ENCODE measurements around the gene REV1. TPM values are rescaled to one million over a fixed set of nuclear protein-coding genes. Genes with fewer than 3 reads are reported as not detected.

The REV1 gene
- total and polyA plus RNA-seq, 2 donors (not counting 3 experiments of a cell fraction or from before 2014, with no cell fraction given): 16.6 to 50.3 TPM

DNA sequence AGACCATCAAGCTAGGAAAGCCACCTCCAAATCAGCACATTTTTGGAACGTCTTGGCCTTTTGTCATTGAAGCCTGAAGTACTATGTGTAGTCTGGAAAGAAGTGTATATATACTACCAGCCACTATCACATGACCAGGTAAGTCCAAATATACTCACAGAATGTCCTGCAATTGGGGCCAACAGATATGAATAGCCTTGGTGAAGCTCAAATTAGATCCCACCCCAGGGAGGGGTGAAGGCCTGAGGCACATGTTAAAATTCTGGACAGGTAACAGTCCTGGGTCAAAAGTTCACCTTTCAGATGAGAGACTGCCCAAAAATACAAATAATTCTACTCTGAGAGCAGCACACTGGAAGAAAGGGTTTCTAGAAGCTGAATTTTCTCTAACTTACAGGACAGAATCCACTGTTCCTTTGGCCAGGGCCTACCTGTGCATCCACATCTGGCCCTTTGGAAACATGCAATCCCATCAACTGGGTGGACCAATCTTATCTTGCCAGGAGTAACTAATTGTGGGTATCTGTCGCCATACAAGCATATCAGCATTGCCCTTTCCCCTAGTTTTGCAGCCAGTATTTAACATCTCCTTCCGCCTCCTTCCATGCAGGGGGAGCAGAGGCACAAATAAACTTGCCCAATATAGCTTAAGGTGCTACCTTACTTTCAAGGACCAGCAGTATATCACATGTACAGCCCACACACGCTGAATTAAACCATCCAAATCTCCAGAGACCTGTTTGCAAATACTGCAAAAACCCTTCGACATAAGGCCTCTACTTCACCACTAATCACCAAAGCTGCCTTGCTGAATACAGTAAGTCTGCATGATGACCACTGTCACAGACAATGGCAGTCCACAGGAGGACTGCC is 84.8 kb downstream of the REV1 start:
- H3K9me3 ChIP-seq (replicated peaks; ENCODE audit: control insufficient read depth, insufficient read depth, low read length): no peaks in the 10 kb centered on the region
- H3K4me3 ChIP-seq (replicated peaks in 1 of 3; ENCODE audit: insufficient read depth in 1 of 3, low read depth in 1 of 3, low read length in 3 of 3): no peak overlapping the region
- no peaks in the 10 kb centered on the region for H3K4me1 ChIP-seq (ENCODE audit: control insufficient read depth, extremely low read depth, insufficient read depth, low read length)
- ChIA-PET POLR2A (no interaction called here), CTCF (interaction anchor here (1.2 kb wide), 1 partner anchor 31 kb away, joined by 4 read pairs; no protein-coding TSS in a partner anchor)
- DNase-seq (ENCODE audit: low read depth, low spot score) (no peak), FAIRE-seq (no peak)
- H3K4me2 ChIP-seq (ENCODE audit: insufficient read depth, low read length): no peak overlapping the region
- TF ChIP-seq MYC (IDR thresholded peaks at IDR 0.05; ENCODE audit: low read depth, low read length): no peak
- no peak for TF ChIP-seq GATA2 (IDR thresholded peaks at IDR 0.05; ENCODE audit: insufficient read depth, insufficient read length, low read depth, low read length)
- no peak for TF ChIP-seq EZH2 (IDR thresholded peaks at IDR 0.05; ENCODE audit: borderline replicate concordance, low read depth, low read length, severe bottlenecking)
- peak; percentile 36 for TF ChIP-seq POLR2A (IDR thresholded peaks at IDR 0.05; ENCODE audit: low read depth, low read length)
- TF ChIP-seq JUN (IDR thresholded peaks at IDR 0.05; ENCODE audit: borderline replicate concordance, insufficient read depth, insufficient read length, low read depth): no peak
- TF ChIP-seq, protein P1, sequence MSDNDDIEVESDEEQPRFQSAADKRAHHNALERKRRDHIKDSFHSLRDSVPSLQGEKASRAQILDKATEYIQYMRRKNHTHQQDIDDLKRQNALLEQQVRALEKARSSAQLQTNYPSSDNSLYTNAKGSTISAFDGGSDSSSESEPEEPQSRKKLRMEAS (IDR thresholded peaks at IDR 0.05; ENCODE audit: insufficient read depth, insufficient read length): no peak
- TF ChIP-seq, protein P2, sequence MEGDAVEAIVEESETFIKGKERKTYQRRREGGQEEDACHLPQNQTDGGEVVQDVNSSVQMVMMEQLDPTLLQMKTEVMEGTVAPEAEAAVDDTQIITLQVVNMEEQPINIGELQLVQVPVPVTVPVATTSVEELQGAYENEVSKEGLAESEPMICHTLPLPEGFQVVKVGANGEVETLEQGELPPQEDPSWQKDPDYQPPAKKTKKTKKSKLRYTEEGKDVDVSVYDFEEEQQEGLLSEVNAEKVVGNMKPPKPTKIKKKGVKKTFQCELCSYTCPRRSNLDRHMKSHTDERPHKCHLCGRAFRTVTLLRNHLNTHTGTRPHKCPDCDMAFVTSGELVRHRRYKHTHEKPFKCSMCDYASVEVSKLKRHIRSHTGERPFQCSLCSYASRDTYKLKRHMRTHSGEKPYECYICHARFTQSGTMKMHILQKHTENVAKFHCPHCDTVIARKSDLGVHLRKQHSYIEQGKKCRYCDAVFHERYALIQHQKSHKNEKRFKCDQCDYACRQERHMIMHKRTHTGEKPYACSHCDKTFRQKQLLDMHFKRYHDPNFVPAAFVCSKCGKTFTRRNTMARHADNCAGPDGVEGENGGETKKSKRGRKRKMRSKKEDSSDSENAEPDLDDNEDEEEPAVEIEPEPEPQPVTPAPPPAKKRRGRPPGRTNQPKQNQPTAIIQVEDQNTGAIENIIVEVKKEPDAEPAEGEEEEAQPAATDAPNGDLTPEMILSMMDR (IDR thresholded peaks at IDR 0.05; ENCODE audit: extremely low read depth in 1 of 2, insufficient read depth in 1 of 2, low read depth in 1 of 2, low read length in 2 of 2): no peak
- no peak for TF ChIP-seq POLR2AphosphoS5 (IDR thresholded peaks at IDR 0.05; ENCODE audit: insufficient read depth, low read depth, low read length)
- peaks cover 20 to 32% of the 10 kb centered on the region in 2 experiments for H3K36me3 ChIP-seq (ENCODE audit: control insufficient read depth in 2 of 2, extremely low read depth in 1 of 2, insufficient read depth in 2 of 2, low read length in 2 of 2)
- H3K9me1 ChIP-seq (replicated peaks; ENCODE audit: control insufficient read depth, extremely low read depth, insufficient read depth, low read length): no peaks in the 10 kb centered on the region
- no peaks in the 10 kb centered on the region for H4K20me1 ChIP-seq (replicated peaks; ENCODE audit: control insufficient read depth, extremely low read depth, insufficient read depth, low read length)
- no TSS peak for BruUV-seq (replicated peaks)
- H3K27me3 ChIP-seq (ENCODE audit: control insufficient read depth in 2 of 2, insufficient read depth in 2 of 2, low read length in 2 of 2): no peaks in the 10 kb centered on the region
- H3K27ac ChIP-seq (ENCODE audit: insufficient read depth, low read depth, low read length): no peak overlapping the region
- no peak overlapping the region for H3K9ac ChIP-seq (replicated peaks; ENCODE audit: extremely low read depth, insufficient read depth, low read length)
- no peak overlapping the region for H2AFZ ChIP-seq (ENCODE audit: low read depth, low read length)
- no peaks in the 10 kb centered on the region for H3K79me2 ChIP-seq (ENCODE audit: control insufficient read depth, insufficient read depth, low read length)
- dilution Hi-C loops (cut with MboI; ENCODE audit: extremely low pct_ligation_motif_present, low sequenced_read_pairs): no loop called here
- intact Hi-C loops (cut with micrococcal nuclease): loop anchor here (5.0 kb wide), 1 partner anchor 87 kb away; the partner anchor contains the start of gene REV1
